PC-3 (cell line): ENCODE data around the gene SIDT1.

Experiments used
- CTCF ChIP-seq: fragments of 300-600 bp; sonication (generic); conservative IDR thresholded peaks from 2 replicates; pipeline ENCODE4 v1.5.1; 2017; ENCODE audit warnings: antibody characterized with exemption, low read depth, mild to moderate bottlenecking, low read length
- EZH2 ChIP-seq: fragments of 300-600 bp; sonication (generic); IDR thresholded peaks from one replicate; pipeline ENCODE4 v1.6.1; 2017; ENCODE audit warnings: antibody characterized with exemption, mild to moderate bottlenecking, low read length; ENCODE audit not compliant: unreplicated experiment
- EZH2phosphoT487 ChIP-seq: fragments of 300-600 bp; sonication (generic); IDR thresholded peaks from 2 replicates; pipeline ENCODE4 v1.6.1; 2018; ENCODE audit warnings: mild to moderate bottlenecking, antibody characterized with exemption, low read length, borderline replicate concordance

GRCh38 chr3:113615976-113616375 is 83.6 kb downstream of the SIDT1 start:
- TF ChIP-seq EZH2, result no peak
- TF ChIP-seq CTCF, result no peak
- TF ChIP-seq EZH2phosphoT487, result no peak
